Ammon's horn (tissue), 1 donor: ENCODE results near the gene INAFM2.

Source experiments
- DNase-seq: peaks from one replicate; pipeline ENCODE4 v3.0.0-alpha.2; 2016; ENCODE audit warnings: low spot score

Gene INAFM2

DNA sequence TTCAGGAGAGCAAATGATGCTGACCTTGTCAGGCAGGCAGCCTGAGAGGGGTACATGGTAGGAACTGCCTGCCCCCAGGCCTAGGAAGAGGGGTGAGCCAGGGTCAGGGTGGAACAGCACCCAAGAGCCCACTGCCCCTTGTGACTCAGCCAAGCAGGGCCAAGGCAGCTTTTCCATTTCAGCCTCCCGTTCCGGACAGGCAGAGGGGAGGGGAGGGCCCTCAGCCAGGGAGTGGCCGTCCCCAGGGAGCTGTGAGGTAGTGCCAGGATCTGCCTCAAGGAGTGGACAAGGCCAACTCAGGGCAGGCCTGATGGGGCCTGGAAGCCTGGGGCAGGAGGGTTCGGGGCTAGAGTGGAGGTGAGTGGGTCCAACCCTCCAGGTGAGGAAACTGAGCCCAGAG, 35.5 kb upstream of the INAFM2 start:
- no peak for DNase-seq

DNA sequence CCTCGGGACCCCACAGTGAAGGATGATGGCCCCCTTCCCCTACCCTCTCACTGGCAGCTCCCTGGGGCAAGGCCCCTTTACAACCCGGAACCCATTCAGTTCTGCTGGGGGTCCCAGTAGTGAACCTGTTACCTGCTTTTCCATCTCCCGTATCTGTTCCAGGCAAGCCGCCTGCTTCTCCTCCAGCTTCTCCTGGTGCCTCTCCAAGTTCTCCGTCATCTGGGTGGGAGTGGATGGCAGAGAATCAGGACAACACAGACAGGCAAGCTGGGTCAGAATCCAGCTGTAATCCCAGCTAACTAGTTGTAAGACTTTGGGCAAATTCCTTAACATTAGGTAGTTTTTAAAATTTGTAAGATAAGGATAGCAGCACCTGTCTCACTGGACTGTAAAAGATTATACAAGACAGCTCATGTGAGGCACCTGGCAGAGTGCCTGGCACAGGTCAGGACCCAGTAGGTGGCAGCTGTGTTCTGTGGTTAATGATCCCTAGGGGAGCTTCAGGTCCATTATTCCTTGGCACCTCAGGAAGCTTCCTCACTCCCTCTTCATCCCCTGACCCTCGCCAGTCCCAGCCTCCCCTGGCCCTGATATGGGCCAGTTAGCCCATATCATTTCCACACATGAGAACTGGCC, 34.2 kb upstream of the INAFM2 start:
- DNase-seq: no peak

DNA sequence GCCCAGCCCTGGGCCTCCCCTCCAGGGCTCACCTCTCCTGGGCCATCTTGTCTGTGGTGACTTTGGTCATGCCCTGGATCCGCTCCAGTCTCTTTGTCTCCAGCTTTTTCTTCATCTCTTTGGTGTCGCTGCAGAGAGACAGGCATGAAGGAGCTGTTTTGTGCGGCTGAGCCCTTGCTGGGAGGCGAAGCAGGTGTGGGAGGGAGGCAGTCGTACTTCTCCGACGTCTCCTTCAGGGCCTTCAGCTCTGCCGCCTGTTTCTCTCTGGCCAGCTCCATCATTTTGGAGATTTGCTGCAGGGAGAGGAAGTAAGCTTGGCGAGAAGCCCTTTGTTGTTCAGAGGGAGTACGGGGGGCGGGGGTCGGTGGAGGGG, 33.0 kb upstream of the INAFM2 start:
- no peak for DNase-seq

DNA sequence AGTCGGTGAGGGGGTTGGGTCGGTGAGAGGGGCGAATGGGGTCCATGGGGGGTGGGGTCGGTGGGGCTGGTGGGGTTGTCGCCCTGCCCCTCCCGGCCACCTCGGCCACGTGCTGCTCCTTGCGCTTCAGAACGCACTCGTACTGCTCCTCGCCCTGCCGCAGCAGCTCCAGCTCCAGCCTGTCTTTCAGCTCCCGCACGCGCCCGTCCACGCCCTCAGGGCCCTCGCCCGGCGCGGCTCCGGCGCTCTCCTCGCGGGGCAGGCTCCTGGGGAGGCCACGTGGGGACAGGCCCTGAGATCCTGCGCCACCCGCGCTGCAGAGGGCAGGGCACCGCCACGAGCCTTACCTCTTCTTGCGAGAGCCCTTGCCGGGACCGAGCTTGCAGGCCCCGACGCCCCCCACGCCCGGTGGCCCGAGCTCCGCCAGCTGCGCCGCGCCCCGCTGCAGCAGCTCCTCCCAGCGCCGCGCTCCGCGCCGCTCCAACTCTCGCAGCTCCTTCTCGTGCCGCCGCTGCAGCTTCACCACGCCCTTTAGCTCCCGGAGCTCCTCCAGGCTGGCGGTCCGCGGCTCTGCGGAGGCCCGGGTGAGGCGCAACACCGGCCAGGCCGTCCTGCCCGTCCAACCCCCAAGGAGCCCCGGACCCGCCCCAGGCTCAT, 32.4 kb upstream of the INAFM2 start:
- no peak for DNase-seq

DNA sequence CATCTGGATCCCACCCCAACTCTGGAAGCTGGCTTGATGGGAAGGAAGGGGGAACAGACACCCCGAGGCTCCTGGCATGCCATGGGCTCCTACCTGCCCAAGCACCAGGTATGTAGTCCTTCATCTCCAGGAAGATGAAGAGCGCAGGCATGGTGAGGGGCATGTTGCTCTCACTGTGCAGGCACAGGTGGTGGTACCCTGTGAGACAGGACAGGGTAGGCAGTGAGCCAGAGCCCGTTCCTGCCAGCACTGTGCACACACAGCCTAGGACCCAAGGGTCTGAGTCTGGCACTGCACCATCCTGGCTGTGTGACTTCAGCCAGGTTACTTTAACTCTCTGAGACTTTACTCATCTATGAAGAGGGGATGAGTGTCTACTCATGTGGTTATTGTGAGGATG, 31.2 kb upstream of the INAFM2 start:
- no peak for DNase-seq

DNA sequence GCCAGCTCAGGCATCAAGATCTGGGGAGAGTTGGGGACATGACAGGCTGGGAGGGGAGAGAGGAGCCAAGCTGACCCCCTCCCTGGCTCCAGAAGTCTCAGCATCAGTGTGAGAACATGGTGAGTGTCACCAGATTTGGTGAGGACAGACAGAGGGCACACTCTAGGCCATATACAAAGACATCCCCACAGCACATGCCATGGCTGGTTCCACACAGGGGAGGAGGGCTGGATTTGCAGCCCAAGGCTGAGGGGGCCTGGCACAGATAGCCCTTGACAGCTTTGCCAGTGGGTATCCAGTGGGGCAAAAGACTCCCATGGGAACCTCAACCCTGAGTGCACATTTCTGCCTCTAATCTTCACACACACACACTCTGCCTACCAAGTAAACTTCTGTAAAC, 30.5 kb upstream of the INAFM2 start:
- DNase-seq: no peak

DNA sequence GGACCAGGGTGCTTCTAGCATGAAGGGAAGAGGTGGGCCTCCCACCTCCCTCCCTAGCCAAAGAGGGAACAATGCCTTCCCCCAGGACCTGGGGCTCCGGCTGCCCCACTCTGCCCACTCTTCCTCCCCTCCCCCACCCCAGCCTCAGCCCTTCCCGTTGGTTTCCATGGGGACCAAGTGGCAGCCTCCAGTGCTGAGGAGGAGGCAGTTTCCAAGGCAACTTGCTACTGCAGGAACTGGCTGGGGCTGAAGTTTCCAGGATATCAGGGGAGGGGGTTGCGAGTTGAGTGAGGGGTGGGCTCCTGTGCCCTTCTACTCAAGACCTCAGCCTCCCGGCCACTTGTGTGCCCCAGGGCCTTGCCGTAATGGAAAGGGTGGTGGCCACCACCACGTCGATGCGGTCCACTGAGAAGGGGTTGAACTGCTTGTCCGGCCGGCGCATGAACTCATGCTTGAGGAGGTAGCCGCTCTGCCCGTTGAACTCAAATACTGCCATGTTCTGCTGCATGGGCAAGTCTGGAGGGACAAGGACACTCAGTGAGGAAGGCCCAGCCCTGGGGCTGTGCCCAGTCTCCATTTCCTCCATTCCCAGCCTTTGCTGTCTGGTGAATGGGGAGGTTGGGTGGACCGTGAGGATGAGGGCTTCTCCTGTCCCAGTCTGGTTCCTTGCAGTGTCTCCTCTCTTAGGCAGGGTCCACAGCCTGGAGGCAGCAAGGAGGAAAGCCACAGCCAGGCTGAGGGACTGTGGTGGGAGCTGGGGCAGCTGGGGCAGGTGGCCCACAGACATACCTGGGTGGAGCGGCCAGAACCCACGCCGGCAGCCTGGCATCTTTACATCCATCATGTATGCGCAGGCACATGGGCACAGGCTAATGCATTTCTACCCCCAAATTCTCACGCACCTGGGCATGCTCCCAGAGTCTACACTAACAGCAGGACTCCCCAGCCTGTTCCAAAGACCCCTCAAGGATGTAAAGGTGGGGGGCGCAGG, 29.3 kb upstream of the INAFM2 start:
- DNase-seq: peak; percentile 68

DNA sequence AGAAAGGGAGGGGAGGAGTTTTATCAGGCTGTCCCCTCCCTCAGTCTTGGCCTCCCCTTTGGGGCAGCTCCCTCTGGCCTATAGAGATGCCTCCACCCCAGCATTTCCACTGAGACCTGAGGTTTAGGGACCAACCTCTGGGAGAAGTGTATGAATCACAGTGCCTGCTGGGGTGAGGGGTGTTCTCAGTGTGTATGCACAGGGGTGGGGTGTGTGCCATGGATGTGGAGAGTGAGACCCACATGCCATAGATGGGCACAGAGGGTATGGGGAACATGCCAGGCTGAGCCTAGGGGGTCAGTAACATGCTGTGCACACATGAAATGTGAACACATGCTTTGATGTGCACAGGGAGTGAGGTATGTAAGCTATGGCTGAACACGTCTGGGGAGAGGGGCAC, 28.2 kb upstream of the INAFM2 start:
- no peak for DNase-seq

DNA sequence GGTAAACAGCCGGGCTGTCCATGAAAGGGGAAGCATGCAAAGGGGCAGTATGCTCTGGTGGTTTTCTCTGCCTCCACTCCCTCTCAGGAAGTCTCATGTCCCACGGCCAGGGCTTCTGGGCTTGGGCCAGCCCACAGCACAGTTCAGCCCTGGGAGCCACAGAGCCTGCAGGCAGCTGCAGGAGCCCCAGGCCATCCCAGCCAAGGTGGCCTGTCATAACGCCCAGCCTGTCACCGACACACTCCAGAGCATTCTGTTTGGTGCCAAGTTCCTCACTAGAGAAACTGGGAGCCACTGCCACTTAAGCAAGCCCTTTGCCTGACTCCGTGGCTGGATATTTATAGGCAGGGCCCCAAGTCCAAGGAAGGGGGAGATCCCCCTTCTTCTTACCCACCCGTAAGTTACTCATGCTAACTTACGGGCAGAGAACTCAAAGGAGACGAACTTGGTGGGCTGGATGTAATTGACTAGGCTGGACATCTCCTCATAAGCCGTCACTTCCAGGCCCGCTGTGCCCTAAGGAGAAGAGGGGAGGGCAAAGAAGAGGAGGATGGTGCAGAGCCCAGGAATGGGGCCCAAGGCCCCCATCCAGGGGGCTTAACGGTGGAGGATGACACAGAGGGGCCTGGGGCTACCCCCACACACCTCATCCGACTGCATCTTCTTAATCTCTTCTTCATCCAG, 27.5 kb upstream of the INAFM2 start:
- DNase-seq: peak; percentile 43

DNA sequence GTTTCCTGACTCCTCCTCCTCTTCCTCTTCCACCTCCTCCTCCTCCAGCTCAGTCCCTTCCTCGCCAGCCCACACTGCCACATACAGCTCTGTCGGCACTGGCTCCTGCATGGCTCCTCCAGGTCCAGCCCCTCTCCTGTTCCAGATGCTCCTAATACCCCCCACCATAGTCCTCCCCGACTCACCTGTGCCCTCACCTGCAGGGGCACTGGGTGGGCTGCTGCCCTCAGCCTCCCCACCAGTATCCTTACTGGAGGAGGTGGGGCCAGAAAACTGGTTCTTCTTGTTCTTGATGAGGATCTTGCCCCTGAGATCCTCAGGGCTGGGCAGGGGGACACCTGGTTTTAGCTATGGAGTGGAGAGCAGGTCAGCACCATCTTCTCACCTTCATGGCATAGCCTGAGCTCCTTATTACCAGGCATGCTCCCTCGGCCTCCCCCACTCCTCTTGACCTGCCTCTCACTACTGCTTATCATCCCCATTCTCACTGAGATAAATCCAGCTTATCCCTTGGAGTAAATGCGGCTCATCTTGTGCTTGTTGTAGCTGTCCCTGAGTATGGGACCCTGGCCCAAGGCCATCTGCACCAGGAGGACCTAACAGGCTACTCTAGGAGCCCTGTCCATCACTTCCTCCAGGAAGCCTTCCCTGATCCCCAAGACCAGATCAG, 26.8 kb upstream of the INAFM2 start:
- DNase-seq: no peak

DNA sequence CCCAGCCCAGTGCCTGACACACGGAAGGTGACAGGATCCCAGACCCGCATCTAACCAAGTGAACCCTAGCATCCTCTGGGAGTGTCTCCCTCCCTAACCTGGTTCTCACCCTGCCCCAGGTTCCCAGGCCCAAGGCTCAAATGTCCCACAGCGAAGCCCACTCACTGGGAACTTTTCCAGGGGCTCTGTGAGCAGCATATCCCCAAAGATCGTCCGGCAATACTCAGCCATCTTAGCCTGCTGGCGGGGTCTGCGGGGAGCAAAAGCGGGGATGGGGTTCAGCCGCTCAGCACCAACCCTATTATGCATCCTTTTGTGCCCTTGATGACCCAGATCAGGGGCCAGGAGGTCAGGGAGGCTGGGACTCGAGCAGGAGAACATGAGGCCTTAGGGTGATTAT, 26.1 kb upstream of the INAFM2 start:
- no peak for DNase-seq

DNA sequence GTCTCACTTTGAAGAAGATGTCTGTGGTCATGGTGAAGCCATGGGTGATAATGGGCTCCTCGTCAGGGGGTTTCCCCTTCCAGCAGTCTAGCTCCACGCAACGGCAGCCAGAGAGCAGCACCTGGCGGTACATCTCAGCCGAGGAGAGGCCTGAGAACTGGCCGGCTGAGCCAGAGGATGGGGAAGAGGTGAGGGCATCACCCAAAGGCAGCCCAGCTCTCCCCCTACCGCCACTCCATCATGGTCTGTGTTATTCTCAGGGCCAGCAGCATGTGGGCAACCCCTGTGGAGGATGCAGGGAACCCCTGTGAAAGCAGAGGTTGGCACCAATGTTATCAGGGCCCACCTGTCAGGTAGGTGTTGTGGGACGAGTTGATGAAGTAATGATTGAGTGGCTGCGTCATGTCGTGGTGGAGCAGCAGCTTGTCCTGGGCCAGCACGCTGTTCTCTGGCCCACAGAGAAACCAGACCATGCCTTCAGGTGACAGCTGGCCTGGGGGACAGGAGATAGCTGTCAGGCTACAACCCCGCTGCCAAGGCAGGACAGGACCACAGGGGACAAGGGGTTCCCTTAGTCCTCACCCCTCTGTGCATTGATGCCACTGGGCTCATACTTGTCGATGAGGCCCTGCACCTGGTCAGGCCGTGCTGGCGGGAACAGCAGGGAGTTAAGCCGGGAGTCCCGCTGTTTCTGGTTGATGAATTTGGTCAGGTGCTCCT, 25.1 kb upstream of the INAFM2 start:
- DNase-seq: no peak

DNA sequence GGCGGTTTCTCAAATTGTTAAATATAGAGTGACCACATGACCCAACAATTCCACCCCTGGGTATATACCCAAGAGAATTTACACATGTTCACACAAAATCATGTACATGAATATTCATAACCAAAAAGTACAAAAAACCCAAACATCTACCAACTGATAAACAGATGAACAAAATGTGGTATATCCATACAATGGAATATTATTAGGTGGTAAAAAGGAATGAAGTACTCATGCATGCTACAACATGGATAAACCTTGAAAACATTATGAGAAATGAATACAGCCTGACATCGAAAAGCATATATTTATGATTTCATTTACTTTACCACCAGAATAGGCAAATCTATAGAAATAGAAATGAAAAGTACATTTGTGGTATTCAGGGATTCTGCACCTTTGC, 23.1 kb upstream of the INAFM2 start:
- no peak for DNase-seq

DNA sequence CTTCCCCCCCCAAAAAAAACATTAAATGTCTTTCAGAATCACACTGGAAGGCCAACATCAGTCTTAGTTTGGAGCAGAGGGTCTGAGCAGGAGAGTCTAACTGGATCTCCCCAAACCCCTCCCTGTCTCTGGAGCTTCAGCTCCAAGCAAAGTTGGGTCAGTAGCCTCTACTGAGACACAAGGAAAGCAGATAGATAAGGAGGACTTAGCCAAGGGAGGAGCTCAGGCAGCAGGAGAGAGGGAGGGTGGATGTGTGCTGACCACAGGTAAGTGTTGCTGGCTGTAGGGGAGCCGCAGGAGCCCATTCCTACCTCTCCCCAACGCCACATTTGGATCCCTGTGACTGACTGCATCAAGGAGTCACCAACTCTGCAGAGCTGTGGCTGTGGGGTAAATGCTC, 22.7 kb upstream of the INAFM2 start:
- no peak for DNase-seq

DNA sequence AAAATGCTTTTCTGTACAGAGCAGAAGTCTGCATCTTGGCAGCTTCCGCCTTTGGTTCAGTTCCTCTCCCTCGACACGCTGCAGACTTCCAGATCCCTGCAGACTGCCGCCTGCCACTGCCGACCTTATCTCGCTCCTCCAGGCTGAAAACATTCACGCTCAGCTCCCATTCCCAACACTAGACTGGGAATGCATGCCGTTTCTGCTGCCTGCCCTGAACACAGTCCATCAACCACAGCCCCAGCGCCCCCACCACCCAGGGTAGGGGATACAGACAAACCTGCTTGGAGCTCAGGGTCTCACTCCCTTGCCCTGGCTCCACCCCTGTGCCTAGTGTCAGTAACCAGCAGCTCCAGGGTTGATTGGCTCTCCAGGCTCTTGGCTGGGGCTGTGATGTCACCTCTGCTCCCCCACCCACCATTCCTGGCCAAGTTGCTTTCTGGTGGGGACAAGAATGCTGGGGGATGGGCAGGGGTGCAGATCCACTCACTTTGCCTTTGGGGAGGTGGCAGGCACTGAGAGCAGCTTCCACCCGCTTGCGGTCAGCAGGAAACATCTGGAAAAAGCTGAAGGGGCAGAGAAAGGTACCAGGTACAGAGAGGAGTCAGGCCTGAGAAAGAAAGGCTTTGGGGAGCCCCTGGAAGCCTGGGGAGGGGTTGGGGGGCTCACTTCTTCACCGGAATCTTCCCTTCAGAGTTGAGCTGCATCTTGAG, 21.9 kb upstream of the INAFM2 start:
- DNase-seq: no peak

DNA sequence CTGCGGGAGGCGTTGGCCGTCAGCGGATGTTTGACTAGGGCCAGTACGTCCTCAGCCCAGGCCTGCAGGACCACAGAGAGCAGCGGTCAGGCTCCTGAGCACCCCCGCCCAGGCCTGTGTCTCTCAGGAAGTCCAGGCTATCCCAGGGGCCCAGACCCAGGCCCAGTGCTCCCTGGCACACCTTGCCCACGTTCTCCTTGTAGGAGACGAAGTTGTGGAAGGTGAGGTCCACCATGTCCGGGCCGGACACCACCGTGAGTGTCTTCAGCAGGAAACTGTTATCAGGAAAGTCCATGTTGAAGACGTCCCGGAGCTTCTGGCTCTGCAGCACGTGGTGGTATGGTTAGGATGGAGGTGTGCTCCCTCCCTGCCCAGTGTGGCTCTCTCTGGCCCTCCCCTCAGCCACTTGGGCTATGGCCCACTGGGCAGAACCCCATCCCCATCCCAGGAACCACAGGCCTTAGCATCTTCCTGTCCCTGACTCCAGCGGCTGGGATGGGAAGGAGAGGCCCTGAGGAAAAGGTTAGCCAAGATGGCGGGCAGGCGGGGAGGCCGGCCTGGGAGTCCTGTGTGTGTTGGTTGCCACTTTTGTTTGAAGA, 21.1 kb upstream of the INAFM2 start:
- no peak for DNase-seq

DNA sequence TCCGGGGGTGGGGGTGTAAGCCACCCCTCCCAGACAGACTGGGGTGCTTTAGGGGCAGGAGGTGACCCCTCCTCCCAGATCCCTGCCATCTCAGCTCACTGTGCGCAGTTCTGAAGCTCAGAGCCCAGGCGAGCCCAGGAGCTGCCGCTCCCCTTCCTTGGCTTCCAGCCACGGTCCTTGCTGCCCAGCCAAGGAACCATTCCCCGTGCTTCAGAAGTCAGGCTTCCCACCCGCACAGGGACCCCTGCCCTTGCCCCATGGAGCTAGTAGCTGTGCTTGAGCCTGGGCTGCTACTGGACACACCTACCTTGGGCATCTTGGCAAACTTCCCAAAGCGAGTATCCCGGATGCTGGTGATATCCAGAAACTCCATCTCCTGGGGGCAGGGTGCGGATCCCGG, 20.5 kb upstream of the INAFM2 start:
- DNase-seq: no peak

DNA sequence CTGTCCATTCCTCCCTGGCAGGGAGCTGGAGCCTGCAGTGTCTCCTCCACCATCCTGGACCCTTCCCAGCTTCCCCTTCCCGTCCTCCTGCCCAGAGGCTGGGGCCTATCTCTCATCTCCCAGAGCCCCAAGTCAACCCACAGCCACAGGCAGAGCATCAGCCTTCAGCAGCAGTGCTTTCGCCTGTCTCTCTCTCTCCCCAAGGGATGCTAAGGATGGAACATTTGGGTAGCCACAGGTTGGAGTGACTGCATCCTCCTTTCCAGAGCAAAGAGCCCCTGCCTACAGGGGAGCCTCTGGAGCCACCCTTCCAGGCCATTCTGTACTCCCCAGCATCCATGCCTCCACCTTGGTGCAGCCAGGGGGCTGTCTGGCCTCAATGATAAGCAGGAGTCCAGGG, 19.9 kb upstream of the INAFM2 start:
- DNase-seq: no peak

DNA sequence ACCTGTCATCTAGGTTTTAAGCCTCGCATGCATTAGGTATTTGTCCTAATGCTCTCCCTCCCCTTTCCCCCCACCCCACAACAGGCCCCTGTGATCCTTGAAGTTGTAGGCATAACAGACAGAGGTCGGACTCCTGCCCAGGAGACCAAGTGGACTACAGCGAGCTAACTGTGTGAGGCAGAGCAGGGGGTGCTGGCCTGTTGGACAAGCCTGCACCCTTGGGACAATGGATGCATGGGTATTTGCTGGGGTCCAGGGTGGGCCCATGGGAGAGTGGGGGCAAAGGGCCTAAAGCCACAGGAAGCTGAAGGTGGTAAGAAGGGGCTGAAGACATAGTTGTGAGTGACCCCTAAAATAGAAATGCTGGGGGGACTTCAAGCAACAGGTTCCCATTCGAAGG, 18.2 kb upstream of the INAFM2 start:
- no peak for DNase-seq

DNA sequence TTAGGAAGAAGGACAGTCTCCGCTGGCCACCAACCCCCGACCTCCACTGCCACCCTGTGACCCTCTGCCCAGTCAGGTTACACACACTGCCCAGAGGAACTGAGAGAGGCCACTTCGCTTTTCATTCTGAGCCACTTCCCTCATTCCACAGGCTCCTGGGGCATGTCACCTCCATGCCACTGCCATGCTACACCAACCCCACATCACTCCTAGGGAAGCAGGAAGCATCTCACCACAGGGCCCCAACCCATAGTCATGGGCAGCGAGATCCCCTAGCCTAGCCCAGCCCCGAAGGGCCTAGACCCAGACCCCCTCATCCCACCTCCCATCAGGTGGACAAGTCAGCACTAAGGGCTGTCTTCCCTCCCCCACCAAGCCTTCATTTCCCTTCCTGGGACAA, 17.1 kb upstream of the INAFM2 start:
- peak; percentile 77 for DNase-seq
